ENCODE data around the gene LNP1.

GRCh38 chr3:100402256-100402655, 917 bp downstream of the LNP1 start:
- TF ChIP-seq ISL1 (CRISPR knock-in tag; IDR thresholded peaks at IDR 0.05) (no peak), PPARA (CRISPR knock-in tag; IDR thresholded peaks at IDR 0.05; ENCODE audit: borderline replicate concordance) (no peak), ESRRG (CRISPR knock-in tag; IDR thresholded peaks at IDR 0.05) (no peak), BACH2 (CRISPR knock-in tag; IDR thresholded peaks at IDR 0.05; ENCODE audit: borderline replicate concordance) (no peak), TOX (CRISPR knock-in tag; IDR thresholded peaks at IDR 0.05; ENCODE audit: borderline replicate concordance) (no peak), ZNF70 (CRISPR knock-in tag; IDR thresholded peaks at IDR 0.05) (no peak), ARNTL (CRISPR knock-in tag; IDR thresholded peaks at IDR 0.05; ENCODE audit: borderline replicate concordance, low read depth) (no peak), PATZ1 (CRISPR knock-in tag; IDR thresholded peaks at IDR 0.05; ENCODE audit: borderline replicate concordance) (no peak), CREB5 (CRISPR knock-in tag; IDR thresholded peaks at IDR 0.05; ENCODE audit: low read depth) (no peak), CSRNP3 (CRISPR knock-in tag; IDR thresholded peaks at IDR 0.05) (no peak), ZFP30 (CRISPR knock-in tag; IDR thresholded peaks at IDR 0.05) (no peak), RARB (CRISPR knock-in tag; IDR thresholded peaks at IDR 0.05) (no peak), SNAI2 (CRISPR knock-in tag; IDR thresholded peaks at IDR 0.05) (no peak)

Data from SK-N-SH treated with all-trans-retinoic acid at 6 μM for 48 hours (cell line).